ENCODE results near the gene CCDC86.

Gene CCDC86

GRCh38 chr11:60854140-60854846 lies 12.4 kb downstream of the CCDC86 start:
- DNase-seq: peak; percentile 82

- peak; percentile 29 for DNase-seq
Observed at GRCh38 chr11:60854847-60855725, 13.2 kb downstream of the CCDC86 start.

- peak; percentile 33 for DNase-seq
Observed at GRCh38 chr11:60855726-60856633, 14.1 kb downstream of the CCDC86 start, which contains the start of gene PTGDR2. PTGDR2 (minus strand) TSS chr11:60855950; CDS start chr11:60853722, 2,228 bp downstream.

- no peak for DNase-seq
Observed at GRCh38 chr11:60857378-60858232, 15.7 kb downstream of the CCDC86 start.

- no peak for DNase-seq
Observed at GRCh38 chr11:60858236-60858635, 16.3 kb downstream of the CCDC86 start.

- no peak for DNase-seq
Observed at GRCh38 chr11:60858731-60859464, 17.0 kb downstream of the CCDC86 start.

- no peak for DNase-seq
Observed at GRCh38 chr11:60859616-60860250, 17.8 kb downstream of the CCDC86 start.

- DNase-seq: no peak
Observed at GRCh38 chr11:60860943-60861342, 19.0 kb downstream of the CCDC86 start.

- no peak for DNase-seq
Observed at GRCh38 chr11:60862171-60862570, 20.3 kb downstream of the CCDC86 start.

- DNase-seq: peak; percentile 82
Observed at GRCh38 chr11:60863550-60864521, 21.9 kb downstream of the CCDC86 start.

GRCh38 chr11:60864856-60865513 lies 23.1 kb downstream of the CCDC86 start:
- no peak for DNase-seq

- DNase-seq: no peak
Observed at GRCh38 chr11:60866911-60867870, 25.3 kb downstream of the CCDC86 start, which contains the start of gene ZP1. ZP1 (plus strand) TSS chr11:60867542; CDS start chr11:60867562, 20 bp downstream.

GRCh38 chr11:60867871-60868681 lies 26.2 kb downstream of the CCDC86 start:
- DNase-seq: no peak

GRCh38 chr11:60868682-60869450 lies 27.0 kb downstream of the CCDC86 start:
- DNase-seq: no peak

GRCh38 chr11:60869451-60869825 lies 27.5 kb downstream of the CCDC86 start:
- no peak for DNase-seq

GRCh38 chr11:60870276-60870675 lies 28.4 kb downstream of the CCDC86 start:
- DNase-seq: no peak
